HFFc6 (cell line): ENCODE measurements around the gene C1orf210. TPM values are rescaled to one million over a fixed set of nuclear protein-coding genes. Genes with fewer than 3 reads are reported as not detected.

Source experiments
- DNase-seq: peaks from one replicate; pipeline ENCODE4 v3.0.0-alpha.2; 2018
- H3K27ac Mint-ChIP-seq: 2 replicates; pipeline ENCODE4 v1.8.0; 2020; ENCODE audit warnings: mild to moderate bottlenecking, mixed read lengths
- H3K27me3 Mint-ChIP-seq: 2 replicates; pipeline ENCODE4 v1.8.0; 2021; ENCODE audit warnings: mild to moderate bottlenecking, moderate library complexity, mixed read lengths; ENCODE audit not compliant: insufficient read depth
- H3K36me3 Mint-ChIP-seq: 2 replicates; pipeline ENCODE4 v1.8.0; 2021; ENCODE audit warnings: low read depth, mixed read lengths
- H3K4me1 Mint-ChIP-seq: 2 replicates; pipeline ENCODE4 v1.8.0; 2020; ENCODE audit warnings: low read depth, mixed read lengths
- H3K4me3 Mint-ChIP-seq: 2 replicates; pipeline ENCODE4 v1.8.0; 2020; ENCODE audit warnings: mild to moderate bottlenecking, moderate library complexity, mixed read lengths
- H3K9me3 Mint-ChIP-seq: 2 replicates; pipeline ENCODE4 v1.8.0; 2020; ENCODE audit warnings: mild to moderate bottlenecking, mixed read lengths
- CTCF ChIP-seq: fragments of 200-600 bp; sonication (generic); IDR thresholded peaks from 2 replicates; pipeline ENCODE4 v1.5.0; 2021; ENCODE audit warnings: antibody characterized with exemption, mild to moderate bottlenecking
- total RNA-seq, 6 experiments: library from RNA; stranded (reverse); fragmentation: NEBNext Ultra II Directional; extraction: Animal tissue kit (Norgen Biotek cat#: 25700); gene quantifications; 2 replicates in 1 of 6; 3 replicates in 5 of 6; pipeline ENCODE4 v1.2.3, GENCODE V29; 2021

C1orf210 gene
- total RNA-seq, 6 experiments from 2014 or later = not detected

DNA sequence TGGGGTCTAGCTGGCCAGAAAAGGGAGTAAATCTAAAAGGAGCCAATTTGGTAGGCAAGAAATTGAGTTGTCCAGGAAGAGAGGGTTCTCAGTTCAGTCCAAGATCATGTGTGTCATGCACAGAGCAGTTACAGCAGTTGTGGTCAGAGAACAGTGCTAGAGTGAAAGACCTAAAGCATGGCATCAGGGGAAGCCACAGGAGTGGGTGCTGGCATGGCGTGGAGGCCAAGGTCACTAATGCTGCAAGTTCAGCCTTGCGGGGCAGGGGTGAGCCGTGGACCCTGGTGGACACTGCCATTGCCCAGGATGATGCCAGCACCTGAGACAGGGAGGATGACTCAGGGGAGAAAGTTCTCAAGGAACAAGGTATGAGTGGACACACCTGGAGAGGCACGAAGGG lies 32.2 kb downstream of the C1orf210 start:
- no peak for TF ChIP-seq CTCF
- Mint-ChIP-seq H3K27me3 (peaks cover 48% of the 10 kb centered on the region), H3K9me3 (peaks cover 18% of the 10 kb centered on the region), H3K36me3 (no peaks in the 10 kb centered on the region), H3K4me3 (no peak overlapping the region), H3K27ac (no peak overlapping the region), H3K4me1 (no peaks in the 10 kb centered on the region)
- no peak for DNase-seq

- H3K9me3 Mint-ChIP-seq = peaks cover 24% of the 10 kb centered on the region
- H3K27me3 Mint-ChIP-seq = peaks cover 38% of the 10 kb centered on the region
- no peak overlapping the region for H3K4me3 Mint-ChIP-seq
- DNase-seq = no peak
- no peaks in the 10 kb centered on the region for H3K4me1 Mint-ChIP-seq
- H3K36me3 Mint-ChIP-seq = peaks cover 6% of the 10 kb centered on the region
- H3K27ac Mint-ChIP-seq = no peak overlapping the region
- no peak for TF ChIP-seq CTCF
These were observed 33.2 kb downstream of the C1orf210 start for GRCh38 chr1:43252225-43252624.

DNA sequence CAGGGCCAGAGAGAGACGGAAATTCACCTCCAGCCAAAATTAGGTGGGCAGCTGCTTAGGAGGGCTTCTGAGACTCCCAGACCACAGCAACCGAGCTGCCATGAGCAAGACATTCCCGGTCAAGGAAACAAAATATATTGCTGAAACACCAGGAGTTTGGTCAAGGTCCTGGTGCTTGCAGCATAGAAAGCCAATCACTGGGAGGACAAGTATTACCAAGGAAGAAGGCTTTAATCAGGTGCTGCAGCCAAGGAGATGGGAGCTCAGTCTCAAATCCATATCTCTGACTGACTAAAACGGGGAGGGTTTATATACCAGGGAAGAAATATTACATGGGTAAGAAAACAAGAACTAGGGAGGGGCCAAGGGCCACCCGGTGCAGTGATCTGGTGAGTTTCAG lies 34.4 kb downstream of the C1orf210 start:
- Mint-ChIP-seq H3K4me1 (no peaks in the 10 kb centered on the region), H3K36me3 (peaks cover 17% of the 10 kb centered on the region), H3K9me3 (peaks cover 36% of the 10 kb centered on the region), H3K27ac (no peak overlapping the region), H3K4me3 (no peak overlapping the region), H3K27me3 (peaks cover 31% of the 10 kb centered on the region)
- no peak for DNase-seq
- TF ChIP-seq CTCF = no peak

DNA sequence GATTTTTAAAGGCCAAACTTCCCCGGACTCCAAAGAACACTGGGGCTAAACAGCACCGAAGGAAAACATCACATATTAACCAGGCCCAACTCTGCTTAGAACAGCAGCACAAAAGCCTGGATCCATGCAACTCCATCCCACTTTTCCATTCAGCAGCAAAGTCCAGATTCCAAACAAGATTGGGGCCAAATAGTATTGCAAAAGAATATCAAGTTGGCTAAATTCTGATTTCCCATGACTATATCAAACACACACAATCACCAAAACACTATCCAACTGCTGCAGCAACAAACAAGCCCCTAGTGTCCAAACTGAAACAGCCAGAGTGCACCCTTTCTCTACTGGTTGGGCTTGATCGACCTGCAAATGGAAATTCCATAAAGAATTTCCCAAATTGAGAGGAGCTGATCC lies 35.0 kb downstream of the C1orf210 start:
- Mint-ChIP-seq H3K36me3 (peaks cover 17% of the 10 kb centered on the region), H3K27ac (no peak overlapping the region), H3K4me1 (no peaks in the 10 kb centered on the region), H3K9me3 (peaks cover 43% of the 10 kb centered on the region), H3K27me3 (peaks cover 28% of the 10 kb centered on the region), H3K4me3 (no peak overlapping the region)
- no peak for DNase-seq
- TF ChIP-seq CTCF = no peak

DNA sequence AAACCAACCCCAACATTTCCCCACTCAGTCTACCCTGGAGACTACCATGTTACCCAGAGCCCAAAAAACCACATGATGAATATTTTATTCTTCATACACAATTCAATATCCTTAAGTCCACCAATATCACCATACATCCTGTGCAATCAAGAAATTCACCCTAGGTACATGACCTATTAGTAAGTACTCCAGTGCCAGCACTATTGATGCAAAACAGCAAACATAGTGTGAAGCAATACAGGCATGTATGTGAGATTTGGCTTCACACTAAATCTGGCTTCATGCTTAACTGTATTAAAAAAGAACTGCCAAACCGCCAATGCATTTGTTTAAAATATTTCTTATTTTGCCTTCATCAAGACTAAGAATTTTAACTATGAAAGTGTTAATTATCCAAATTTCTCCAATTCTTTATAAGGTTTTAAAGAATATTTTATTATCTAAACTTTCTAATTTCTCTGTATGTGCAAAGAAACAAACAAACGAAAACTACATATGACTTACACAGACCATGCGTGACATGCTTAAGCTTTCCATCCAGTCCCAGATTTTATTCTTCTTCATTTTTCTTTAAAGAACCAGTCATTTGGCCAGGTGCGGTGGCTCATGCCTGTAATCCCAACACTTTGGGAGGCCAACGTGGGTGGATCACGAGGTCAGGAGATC lies 38.0 kb downstream of the C1orf210 start:
- no peak for TF ChIP-seq CTCF
- no peak overlapping the region for H3K4me3 Mint-ChIP-seq
- H3K36me3 Mint-ChIP-seq = peaks cover 17% of the 10 kb centered on the region
- H3K27ac Mint-ChIP-seq = no peak overlapping the region
- H3K4me1 Mint-ChIP-seq = no peaks in the 10 kb centered on the region
- peaks cover 45% of the 10 kb centered on the region for H3K9me3 Mint-ChIP-seq
- H3K27me3 Mint-ChIP-seq = peaks cover 18% of the 10 kb centered on the region
- no peak for DNase-seq
